ENCODE results near the gene CTNNA2. TPM values are rescaled to one million over a fixed set of nuclear protein-coding genes. Genes with fewer than 3 reads are reported as not detected.
"Not testable (repeated sequence)": the region's sequence is repeated elsewhere in the genome, so short reads cannot be mapped to it uniquely, and the experiment has no call there.

Gene CTNNA2
- total RNA-seq, 1 donor from 2014 or later: not detected

DNA sequence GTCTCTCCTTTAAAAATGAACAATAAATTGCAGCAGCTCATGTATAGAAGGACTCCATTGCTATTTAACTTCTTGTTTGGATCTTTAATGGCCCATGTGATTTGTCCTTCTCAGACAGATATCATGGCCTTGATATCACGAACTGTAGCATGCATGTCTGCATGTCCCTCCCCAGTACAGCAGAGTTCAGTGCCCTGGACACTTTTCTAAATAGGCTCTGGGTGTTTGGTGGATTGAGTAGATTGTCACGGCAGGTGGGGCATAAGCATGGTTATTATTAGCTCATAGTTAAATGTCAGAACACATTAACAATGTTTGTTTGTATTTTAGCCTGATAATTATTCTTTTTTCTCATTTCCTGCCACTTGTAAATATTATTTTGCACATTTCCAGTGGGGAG is 673.4 kb downstream of the CTNNA2 start:
- no peak for DNase-seq (ENCODE audit: low read depth, low spot score)

DNA sequence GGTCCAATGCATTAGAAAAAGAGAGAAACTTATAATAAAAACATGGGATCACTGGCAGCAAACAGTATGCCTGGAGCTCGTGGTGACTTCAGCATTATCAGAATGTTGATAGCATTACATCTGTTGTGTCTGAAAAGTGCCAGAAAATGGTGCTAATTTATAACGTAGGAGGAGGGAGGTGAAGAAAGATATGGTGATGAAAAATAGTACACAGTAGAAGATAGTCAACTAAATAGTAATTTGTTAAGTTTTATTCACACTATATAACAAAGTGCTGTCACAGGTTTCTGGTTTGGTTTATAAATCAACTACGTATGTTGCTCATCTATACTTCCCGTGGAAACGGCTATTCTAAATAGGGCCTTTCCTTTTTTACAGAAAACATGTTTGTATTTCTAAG is 674.3 kb downstream of the CTNNA2 start:
- no peak for DNase-seq (ENCODE audit: low read depth, low spot score)

DNA sequence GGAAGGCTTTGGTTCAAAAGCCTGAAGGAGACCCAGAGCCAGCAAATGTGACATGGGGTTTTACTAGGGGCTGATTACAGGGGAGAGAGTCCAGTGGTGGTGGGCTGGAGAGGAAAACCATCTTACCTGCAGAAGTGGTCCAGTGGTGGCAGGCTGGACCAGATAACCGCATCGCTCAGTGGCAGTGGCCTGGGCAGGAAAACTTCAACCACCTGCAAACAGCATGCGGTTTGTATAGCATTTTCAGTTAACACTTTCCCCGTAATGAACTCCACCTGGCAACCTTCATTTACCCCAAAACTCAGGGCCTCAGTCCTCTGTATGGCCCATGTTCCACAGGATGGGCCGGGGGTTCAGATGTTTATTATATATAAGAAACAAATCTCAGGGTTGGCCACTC is 677.3 kb downstream of the CTNNA2 start:
- DNase-seq (ENCODE audit: low read depth, low spot score): no peak

DNA sequence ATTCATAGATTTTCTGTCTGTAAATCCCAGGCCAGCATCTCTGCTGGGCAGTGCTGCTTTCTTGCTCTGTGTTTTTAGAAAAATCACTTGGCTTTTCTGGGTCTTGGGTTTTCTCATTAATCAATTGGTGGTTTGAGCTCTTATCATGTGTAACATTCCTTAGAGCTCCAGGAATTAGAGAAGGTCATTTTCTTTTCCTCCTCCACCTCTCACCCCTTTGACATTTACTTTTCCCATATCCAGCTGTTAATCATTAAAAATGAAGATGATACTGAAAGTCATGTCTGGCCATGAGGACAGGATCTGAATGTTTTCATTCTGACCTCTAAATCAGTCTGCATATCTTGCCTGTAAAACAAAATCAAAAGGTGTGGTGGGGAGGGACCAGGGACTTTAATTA is 680.7 kb downstream of the CTNNA2 start:
- no peak for DNase-seq (ENCODE audit: low read depth, low spot score)

DNA sequence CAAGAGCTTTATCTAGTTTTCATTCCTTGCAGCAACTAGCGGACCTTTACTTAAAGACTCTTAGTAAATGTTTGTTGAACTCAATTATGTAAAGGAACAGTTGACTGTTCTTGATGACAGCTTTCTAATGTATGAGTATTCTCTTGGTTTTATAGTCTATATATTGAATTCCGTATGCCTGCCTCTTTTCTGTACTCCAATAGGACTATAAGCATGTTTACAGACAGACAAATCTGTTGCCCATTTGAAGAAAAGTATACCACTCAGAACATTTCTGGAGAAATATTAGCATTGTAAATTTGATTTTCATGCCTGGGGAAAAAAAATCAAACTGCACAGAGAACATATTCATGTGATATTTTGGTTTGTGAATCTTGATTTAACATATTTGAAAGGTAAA is 682.2 kb downstream of the CTNNA2 start:
- no peak for DNase-seq (ENCODE audit: low read depth, low spot score)

DNA sequence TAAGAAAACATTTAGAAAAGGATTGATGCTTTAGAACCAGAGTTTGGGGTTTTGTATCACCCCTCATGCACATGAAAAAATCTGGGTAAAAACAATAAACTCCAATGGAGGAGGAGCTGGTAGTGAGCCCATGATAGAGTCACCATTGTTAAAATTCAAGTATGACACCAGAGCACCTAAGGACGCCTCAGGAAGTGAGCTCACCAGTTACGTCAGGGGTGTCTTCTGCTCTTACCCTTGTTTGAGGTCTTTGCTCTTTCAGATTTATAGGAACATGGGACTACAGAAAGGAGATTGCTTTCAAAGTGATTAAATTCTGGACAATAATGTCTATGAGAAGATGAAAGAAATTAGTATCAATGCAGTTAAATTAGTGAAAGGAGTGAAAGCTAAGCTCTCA is 685.2 kb downstream of the CTNNA2 start:
- no peak for DNase-seq (ENCODE audit: low read depth, low spot score)

DNA sequence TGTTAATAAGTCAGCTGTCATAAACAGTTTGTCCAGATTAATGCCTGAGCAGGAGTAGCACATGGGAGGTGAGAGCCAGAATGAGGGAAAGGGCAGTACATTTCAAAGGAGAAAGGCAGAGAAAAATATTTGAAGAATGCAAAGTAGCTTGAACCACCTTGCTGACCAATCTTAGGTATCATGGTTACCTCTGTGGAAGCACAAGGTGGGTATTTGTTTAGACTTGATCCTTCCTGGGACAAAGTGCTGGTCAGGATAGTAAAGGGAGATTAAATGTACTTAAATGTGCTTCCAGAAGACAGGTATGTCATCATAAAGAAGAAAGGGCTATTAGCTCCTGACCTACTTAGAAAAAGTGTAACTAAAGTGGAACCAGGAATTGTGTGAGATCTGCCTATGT is 686.7 kb downstream of the CTNNA2 start:
- no peak for DNase-seq (ENCODE audit: low read depth, low spot score)

DNA sequence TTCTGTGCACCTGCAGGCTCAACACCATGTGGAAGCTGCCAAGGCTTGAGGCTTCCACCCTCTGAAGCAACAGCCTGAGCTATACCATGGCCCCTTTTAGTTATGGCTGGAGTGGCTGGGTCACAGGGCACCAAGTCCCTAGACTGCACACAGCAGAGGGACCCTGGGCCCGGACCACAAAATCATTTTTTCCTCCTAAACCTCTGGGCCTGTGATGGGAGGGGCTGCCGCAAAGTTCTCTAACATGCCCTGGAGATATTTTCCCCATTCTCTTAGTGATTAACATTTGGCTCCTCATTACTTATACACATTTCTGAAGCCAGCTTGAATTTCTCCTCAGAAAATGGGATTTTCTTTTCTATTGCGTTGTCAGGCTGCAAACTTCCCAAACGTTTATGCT is 691.1 kb downstream of the CTNNA2 start:
- DNase-seq (ENCODE audit: low read depth, low spot score): not testable (repeated sequence)

DNA sequence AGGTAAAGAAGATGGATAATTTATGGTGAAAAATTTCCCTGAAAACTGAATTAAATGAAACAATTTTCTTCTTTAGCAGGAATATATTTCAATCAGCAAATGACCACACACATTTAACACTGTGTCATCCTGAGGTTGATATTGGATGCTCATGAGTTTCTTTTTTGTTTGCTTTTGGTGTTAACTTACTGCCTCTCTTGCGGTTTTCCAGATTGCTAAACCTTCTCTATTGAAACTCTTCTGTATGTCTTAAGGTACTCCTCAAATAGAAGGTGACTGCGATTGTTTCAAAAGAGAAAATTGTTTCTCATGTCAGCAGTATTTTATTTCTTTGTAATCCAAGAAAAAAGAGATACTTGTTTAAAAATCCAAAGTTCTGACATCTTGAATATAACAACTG is 692.6 kb downstream of the CTNNA2 start:
- no peak for DNase-seq (ENCODE audit: low read depth, low spot score)

DNA sequence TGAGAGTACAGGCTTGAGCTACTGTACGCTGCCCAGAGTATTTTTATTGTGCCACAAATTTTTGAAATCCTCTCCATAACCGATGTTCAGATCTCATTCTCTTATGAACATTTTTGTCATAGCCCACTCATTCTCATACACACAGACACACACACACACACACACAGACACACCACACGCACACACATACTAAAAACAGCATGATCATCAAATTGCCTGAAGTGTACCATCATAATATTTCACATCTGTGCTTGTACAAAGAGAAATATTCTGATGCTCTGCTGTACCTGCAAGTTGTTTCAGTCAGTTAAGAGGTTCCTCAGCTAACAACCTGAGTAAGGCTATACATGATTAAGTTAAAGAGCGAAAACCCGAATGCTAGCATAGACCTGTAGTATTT is 696.6 kb downstream of the CTNNA2 start:
- no peak for DNase-seq (ENCODE audit: low read depth, low spot score)

DNA sequence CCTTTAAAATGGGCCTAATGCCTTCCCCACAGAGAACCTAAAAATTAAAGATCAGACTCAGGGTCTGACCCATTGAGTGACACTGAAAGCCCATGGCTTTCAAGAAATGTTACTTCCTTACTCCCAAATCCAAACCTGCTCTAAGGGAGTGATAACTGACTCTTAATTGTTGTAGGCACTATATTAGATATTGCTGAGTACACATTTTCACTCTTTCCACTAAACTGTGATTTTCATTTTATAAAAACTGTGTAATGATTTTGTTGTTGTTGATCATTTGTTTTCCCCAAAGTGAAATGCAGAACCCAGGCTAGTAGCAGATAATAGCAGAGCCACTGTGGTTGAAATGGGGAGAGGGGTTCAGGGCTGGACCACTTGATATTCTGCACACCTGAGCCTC is 704.6 kb downstream of the CTNNA2 start:
- no peak for DNase-seq (ENCODE audit: low read depth, low spot score)

DNA sequence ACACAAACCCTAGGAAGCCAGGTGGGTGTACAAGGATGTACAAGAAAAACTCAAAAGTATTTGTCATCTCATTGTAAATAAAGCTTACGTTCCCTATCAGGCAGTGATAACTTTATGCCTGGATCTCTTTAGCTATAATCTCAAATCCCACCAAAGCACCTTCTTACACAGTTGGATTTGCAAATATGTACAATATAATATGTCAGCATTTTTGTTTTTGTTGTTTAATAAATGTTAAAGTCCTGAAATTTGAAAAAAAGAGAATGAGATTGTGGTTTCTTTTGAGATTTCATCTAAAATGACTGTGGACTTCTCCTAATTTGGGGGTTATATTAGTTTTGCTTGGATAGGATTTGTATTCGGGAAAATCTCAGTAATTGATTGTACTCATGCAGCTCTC is 709.8 kb downstream of the CTNNA2 start:
- DNase-seq (ENCODE audit: low read depth, low spot score): no peak

DNA sequence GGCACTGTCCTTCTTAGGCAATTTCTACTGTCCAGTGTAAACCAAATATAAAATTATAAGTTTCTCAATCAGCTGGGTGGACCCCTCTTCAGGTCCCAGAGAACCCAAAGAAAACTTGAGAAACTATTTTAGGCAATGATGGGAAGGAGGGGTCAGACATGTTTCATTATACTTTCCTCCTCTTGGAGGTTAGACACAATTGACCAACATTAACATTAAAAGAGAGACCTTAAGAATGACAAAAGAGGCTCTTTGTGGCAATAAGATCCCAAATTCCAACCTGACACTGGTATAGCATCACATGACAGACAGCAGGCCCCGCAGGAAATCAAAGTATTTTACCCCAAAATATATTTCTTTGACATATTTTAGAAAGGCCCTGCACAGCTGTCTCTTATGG is 718.6 kb downstream of the CTNNA2 start:
- no peak for DNase-seq (ENCODE audit: low read depth, low spot score)

DNA sequence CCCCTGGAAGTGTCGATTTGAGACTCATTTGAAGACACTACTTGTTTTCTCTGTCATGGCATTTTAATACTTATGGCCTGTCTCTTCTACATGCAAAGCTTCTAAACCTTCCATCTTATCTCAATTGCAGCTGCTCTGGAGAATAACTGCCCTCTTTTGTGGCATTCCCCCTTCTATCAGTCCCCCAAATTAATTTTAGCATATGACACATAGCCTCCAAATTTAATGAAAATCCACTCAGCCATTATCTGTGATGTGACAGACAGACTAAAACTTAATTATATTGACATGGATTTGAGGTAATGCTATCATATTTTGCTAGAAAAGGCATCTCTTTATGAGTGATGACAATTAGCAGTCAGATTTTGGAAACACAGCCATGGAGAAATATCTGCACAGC is 720.5 kb downstream of the CTNNA2 start:
- no peak for DNase-seq (ENCODE audit: low read depth, low spot score)

DNA sequence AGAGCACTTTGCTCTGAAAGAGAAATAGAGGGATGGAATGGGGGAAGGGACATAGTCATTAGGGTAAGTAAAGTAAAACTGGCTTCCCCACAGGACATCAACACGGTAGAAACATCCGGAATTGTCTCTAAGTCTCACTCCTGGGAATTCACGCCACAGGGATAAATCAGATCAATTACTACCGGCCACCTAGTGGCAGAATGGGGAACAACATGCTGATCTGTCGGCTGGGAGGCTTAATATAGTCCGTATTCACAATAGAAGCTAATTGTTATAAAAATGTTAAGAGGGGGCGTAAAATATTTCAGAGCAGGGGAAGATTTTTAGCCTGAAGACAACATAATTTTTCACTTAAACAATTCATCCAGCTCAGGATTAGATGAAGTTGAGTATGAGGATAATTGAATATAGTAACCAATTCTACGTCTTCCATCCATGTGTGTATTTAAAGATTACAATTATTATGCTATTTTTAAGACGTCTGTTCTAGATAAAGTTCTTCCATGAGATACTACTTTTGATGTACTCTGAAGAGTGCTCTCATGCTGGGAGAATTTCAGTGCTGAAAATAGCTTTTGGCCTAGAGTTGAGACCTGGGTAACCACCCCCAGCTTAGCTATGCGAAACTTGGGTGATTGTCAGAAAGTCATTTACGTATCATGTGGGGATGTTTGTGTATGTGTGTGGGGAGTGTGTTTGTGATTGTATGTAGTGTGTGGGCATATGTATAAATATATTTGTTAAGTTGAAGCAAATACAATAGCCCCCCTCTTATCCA is 726.0 kb downstream of the CTNNA2 start:
- DNase-seq (ENCODE audit: low read depth, low spot score): no peak

DNA sequence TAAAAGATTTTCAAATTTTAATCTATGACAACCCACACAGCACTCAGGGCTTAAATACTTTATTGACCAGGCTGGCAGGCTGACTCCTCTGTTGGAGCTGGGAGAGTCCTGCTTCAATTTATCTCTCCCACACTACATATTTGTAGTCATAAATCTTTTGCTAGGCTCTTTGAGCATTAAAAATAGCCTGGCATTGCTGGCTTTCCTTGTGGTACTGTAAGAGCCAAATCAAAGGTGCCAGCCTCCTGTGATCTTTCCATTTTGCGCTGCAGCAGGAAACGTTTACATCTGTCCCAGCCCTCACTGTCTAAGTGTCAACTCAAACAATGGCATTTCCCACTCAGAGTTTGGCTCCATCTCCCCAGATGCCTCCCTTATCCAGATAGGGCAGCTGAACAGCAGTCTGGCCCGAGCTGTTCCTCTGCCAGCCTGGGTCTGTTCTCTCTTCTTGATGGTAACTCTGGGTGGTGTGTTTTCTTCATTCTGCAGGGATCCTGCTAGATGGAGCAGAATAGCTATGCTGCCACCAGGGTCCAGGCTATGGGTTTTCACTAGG is 729.6 kb downstream of the CTNNA2 start:
- DNase-seq (ENCODE audit: low read depth, low spot score): no peak

DNA sequence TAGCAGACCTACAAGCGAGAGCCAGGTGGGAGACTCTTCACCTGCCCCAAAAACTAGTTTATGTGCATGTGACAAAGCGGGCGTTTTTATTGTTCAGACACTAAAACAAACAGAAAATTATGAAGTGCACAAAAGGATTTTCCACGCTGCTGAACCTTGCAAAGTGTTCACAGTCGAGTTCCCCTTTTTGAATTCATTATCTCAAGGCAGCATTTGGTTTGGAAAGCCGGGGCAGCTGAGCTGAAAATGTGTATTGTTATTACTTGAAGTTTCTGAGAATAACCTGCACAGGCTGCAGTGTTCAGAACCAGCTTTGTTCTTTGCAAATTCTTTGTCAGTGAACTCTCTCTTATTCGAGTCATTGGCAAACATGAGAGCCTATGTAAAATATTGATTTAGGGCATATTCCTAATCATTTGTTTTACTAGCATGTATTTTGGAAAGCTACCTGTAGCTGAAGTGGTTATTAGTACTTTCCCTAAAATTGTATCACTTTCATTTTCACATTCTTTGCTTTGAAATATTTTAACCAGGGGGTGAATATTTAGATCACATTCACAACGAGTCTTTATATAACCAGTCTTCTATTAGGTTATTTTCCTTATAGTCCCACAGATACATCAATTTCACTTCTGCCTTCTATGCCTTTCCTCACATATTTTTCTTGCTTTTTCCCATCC is 732.2 kb downstream of the CTNNA2 start:
- no peak for DNase-seq (ENCODE audit: low read depth, low spot score)

DNA sequence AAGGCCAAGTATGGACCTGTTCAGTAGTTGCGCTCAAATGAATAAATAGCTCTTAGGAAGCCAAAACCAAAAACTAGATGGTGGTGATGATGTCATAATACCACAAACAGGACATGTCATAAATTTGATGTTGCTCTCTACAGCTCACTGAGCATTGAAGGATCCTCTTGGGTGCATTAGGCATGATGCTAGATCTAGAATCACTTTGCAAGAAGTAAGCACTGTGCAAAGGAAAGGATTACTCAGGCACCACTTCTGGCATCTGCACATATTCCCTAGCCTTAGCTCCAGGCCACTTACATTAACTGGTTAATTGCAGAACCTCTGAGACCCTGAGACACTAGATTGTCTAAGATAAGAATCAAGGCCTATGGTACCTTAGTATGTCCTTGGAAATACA is 733.7 kb downstream of the CTNNA2 start:
- DNase-seq (ENCODE audit: low read depth, low spot score): no peak

DNA sequence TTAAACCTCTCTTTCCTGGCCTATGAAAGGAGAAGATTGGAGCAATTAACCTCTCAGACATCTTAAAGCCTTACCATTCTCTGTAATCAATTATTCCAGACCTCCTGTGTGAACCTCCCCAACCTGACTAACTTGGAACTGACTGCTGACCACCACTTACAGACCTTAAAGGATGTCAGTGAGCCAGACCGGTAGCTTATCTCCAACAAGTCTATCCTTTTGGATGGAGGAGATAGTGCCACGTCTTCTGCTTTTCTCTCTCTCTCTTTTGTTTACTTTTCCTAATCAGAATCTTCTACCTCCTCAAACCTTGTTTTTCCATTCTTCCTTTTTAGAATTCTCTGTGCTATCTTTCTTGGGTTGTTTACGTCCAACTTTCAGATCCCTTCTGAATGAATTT is 734.5 kb downstream of the CTNNA2 start:
- no peak for DNase-seq (ENCODE audit: low read depth, low spot score)

DNA sequence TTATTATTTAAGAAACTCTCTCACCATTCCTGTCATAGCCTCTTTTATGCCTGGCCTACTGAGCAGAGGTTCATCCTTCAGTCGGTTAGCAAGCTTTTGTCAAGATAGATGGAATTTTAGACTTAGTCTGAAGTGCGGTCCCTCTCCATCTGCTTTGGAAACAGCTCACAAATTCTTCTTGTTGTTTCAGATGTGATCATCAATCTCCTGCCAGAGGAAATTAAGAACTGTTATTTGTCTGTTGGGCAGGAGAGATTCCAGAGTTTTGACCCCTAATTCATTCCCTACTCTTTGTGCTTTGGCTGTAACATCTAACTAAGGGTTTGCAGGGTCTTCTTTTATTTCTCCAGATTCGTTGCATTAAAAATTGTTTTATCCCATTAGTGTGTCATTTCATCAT is 735.3 kb downstream of the CTNNA2 start:
- DNase-seq (ENCODE audit: low read depth, low spot score): no peak

DNA sequence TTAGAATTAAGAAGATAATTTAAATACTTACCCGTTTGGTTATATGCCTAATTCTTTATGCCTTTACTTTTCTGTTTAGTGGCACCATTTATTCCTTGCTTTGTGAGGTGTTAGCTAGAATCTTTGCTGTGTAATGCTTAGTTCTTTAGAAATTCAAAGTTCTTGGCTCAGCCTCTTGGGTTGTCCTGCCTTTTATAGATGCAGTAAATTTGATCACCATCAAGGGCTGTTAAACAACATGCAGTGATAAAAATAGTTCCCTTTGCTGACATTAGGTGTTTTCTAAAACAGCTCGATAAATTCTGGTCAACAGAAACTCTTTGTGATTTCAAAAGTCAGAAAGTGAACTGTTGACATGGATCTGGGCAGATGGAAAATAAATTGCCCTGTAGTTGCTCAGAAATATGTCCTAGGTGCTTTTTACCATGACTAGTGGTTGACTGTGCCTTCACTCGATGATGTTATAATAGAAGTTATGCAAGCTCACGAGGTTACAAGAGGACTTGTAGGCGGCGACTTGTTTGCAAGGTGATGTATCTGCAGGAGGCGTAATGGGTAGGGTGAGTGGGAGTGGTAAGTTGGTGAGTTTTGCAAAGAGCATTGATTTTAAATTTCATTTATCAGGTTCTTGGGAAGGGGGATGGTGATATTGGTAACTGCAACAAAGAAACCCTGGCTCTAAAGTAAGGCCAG is 739.6 kb downstream of the CTNNA2 start:
- DNase-seq (ENCODE audit: low read depth, low spot score): no peak
